Small intestine (tissue), 7 donors: ENCODE data around the gene GUCY2C. TPM values are rescaled to one million over a fixed set of nuclear protein-coding genes. Genes with fewer than 3 reads are reported as not detected.

Experiments
- DNase-seq, 2 donors: peaks; one replicate each; pipeline versions ENCODE4 v3.0.0 to v3.0.0-alpha.2; 2013
- FAIRE-seq: peaks from 2 replicates; lab custom pipeline; 2012; peaks lifted over from hg19 to GRCh38; lab: Jason Lieb, UNC
- H3K27ac ChIP-seq, 3 donors: one replicate each; pipeline ENCODE4 v1.5.1; 2013; ENCODE audit warnings: low read length in 2 of 3, mild to moderate bottlenecking in 2 of 3, control low read depth in 1 of 3, inconsistent platforms in 1 of 3, low read depth in 1 of 3, moderate library complexity in 1 of 3
- H3K27me3 ChIP-seq, 3 donors: one replicate each; pipeline ENCODE4 v1.6.1; 2013; ENCODE audit warnings: low read length in 3 of 3, inconsistent platforms in 1 of 3; ENCODE audit not compliant: control insufficient read depth in 3 of 3, insufficient read depth in 3 of 3
- H3K36me3 ChIP-seq, 3 donors: one replicate each; pipeline ENCODE4 v1.6.1; 2013; ENCODE audit warnings: low read length in 3 of 3, inconsistent platforms in 1 of 3, low read depth in 1 of 3, mild to moderate bottlenecking in 1 of 3, moderate library complexity in 1 of 3; ENCODE audit not compliant: control insufficient read depth in 3 of 3, insufficient read depth in 2 of 3
- H3K4me1 ChIP-seq, 3 donors: one replicate each; pipeline ENCODE4 v1.6.1; 2013; ENCODE audit warnings: low read length in 2 of 3, inconsistent platforms in 1 of 3, low read depth in 1 of 3, mild to moderate bottlenecking in 1 of 3, moderate library complexity in 1 of 3; ENCODE audit not compliant: control insufficient read depth in 3 of 3, insufficient read depth in 2 of 3
- H3K4me3 ChIP-seq, 3 donors: one replicate each; pipeline ENCODE4 v1.5.1; 2013; ENCODE audit warnings: low read length in 3 of 3, control low read depth in 1 of 3, inconsistent platforms in 1 of 3, low read depth in 1 of 3, mild to moderate bottlenecking in 1 of 3, moderate library complexity in 1 of 3
- H3K9me3 ChIP-seq, 2 donors: one replicate each; pipeline ENCODE4 v1.6.1; 2013; ENCODE audit warnings: low read depth in 1 of 2, low read length in 1 of 2; ENCODE audit not compliant: control insufficient read depth in 2 of 2, insufficient read depth in 1 of 2
- whole genome bisulfite sequencing, 3 donors: extraction: QIAGEN DNeasy Blood & Tissue Kit; methylation state at CpG; one replicate each; pipeline ENCODE4 v1.1.7; 2013; 5-methylcytosine and 5-hydroxymethylcytosine counted together
- polyA plus RNA-seq, 4 donors: library from polyadenylated mRNA; stranded (reverse) in 3 of 4; unstranded in 1 of 4; fragments of 200-250 nt in 3 of 4; fragments of 120-200 nt in 1 of 4; gene quantifications; one replicate each; pipeline versions ENCODE4 v1.2.1 to v1.2.3, GENCODE V29; 2013
- donor health status: healthy with polysubstance abuse.
- donor health status: control.
- donor health status: control.
- donor health status: Bipolar disorder and iron deficiency.
- donor health status: healthy.

The GUCY2C gene
- polyA plus RNA-seq, 4 donors, result 34.9 to 105 (median 51.8) TPM

DNA sequence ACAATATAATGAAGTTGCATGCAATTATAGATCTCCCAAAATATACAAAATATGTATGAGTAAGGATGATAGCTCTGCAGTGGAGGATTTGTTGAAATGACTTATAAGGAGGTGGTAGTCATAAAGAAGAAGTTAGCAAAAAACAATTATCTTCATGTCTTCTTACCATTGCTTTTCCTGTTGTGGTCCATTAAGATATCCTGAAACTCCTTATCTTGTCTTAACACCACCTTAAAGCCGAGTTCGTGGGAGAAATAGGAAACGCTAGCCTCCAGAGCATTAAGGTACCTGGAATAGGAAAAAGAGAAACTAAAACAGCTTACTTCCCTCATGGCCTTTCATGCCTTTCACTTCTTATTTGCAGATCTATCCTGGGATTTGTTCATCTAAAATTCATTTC, 15.2 kb downstream of the GUCY2C start:
- 54 to 71% (median 66%) methylated on average over 3 of the region's 3 CpGs for WGBS, 3 donors
- H3K4me1 ChIP-seq, result peaks cover 0 to 38% (median 0%) of the 10 kb centered on the region in 3 donors
- no peak overlapping the region for H3K27ac ChIP-seq
- H3K36me3 ChIP-seq, result peaks cover 0 to 17% (median 12%) of the 10 kb centered on the region in 3 donors
- DNase-seq, result no peak
- no peak for FAIRE-seq
- H3K4me3 ChIP-seq, result no peak overlapping the region
- H3K27me3 ChIP-seq, result no peaks in the 10 kb centered on the region
- no peaks in the 10 kb centered on the region for H3K9me3 ChIP-seq

DNA sequence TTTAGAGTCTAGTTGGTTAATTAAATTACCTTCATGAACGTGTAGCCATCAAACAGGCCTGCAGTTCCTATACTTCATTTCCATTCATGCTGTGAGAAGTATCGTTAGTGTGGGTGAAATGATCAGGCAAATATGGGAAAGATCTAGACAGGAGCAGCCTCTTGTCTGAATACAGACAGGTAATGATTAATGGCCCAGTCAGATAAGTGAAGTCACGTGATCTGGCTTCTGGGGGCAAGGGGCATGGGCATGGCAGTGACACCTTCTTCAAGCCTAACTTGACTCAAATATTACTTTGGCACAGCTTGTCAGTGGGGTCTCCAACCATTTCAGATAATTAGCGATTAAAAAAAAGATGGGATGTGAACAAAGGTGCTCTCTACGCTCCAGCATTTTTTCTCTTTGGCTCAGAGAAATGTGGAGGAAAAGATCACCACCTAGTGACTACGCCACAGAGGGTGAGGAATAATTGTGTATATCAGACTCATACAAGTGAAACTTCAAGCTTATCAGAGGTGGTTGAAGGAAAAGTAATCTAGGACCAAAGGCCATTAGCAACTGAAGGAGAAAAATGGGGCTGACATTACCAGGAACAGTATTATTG, 17.8 kb downstream of the GUCY2C start:
- H3K36me3 ChIP-seq, result peaks cover 0 to 17% (median 16%) of the 10 kb centered on the region in 3 donors
- H3K4me1 ChIP-seq, result peaks cover 0 to 33% (median 0%) of the 10 kb centered on the region in 3 donors
- no peaks in the 10 kb centered on the region for H3K27me3 ChIP-seq
- DNase-seq (peak; percentile 89 to 90), FAIRE-seq (no peak)
- no peaks in the 10 kb centered on the region for H3K9me3 ChIP-seq
- no peak overlapping the region for H3K4me3 ChIP-seq
- WGBS, 3 donors, result 13 to 61% (median 35%) methylated on average over 6 of the region's 6 CpGs
- H3K27ac ChIP-seq, result peak overlapping the region; percentile 24 to 78 (median 44)

GRCh38 chr12:14668591-14668990, 27.8 kb downstream of the GUCY2C start:
- 88 to 90% (median 89%) methylated on average over 3 of the region's 3 CpGs for WGBS, 3 donors
- no peak for DNase-seq
- H3K4me3 ChIP-seq, result no peak overlapping the region
- no peak for FAIRE-seq
- no peaks in the 10 kb centered on the region for H3K27me3 ChIP-seq
- no peaks in the 10 kb centered on the region for H3K9me3 ChIP-seq
- no peak overlapping the region for H3K27ac ChIP-seq
- peaks cover 0 to 33% (median 10%) of the 10 kb centered on the region in 3 donors for H3K36me3 ChIP-seq
- peaks cover 0 to 4% (median 0%) of the 10 kb centered on the region in 3 donors for H3K4me1 ChIP-seq

DNA sequence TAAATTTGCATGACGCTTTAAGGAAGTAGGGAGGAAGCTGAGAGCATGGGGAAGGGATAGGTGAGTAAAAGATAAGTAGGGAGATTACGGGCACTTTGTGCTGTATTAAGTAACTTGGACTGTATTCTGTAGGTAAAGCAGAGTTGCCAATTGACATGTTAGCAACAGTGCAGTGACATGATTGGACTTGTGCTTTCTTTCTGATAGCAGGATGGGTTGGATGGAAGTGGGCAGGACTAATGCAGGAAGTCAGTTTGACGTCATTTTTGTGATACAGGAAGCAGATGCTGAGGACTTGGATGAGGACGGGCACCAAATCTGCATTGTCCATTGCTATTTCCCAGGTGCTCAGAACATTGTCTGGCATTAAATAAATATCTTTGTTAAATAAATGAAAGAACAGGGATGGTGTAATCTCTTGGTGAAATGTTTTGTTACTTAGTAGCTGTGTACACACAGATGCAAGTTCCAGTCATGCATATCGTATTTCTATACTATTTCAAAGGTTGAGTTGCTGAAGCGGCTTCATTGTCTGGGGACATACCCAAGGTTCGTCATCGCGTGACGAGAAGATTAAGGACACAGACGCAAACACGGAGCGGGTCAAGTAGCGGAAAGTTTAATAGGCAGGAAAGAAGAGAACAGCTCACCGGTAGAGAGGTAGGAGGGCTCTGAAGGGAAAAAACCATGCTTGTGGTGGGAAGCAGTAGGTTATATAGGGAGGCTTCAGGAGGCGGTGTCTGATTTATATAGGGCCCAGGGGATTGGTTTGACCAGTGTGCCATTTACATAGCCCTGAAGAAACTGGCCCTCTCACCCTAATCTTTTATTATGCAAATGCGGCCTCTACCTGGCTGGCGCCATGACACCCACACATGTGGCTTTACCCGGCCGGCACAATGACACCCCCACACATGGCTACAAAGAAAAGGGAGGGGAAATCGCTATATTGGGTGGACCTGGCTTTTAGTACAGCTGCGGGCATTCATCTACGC, 30.7 kb downstream of the GUCY2C start:
- Histone ChIP-seq H3K36me3 (peaks cover 0 to 38% (median 7%) of the 10 kb centered on the region in 3 donors), H3K4me1 (peaks cover 0 to 4% (median 0%) of the 10 kb centered on the region in 3 donors), H3K27me3 (no peaks in the 10 kb centered on the region), H3K9me3 (no peaks in the 10 kb centered on the region), H3K4me3 (no peak overlapping the region), H3K27ac (no peak overlapping the region)
- 90 to 92% (median 92%) methylated on average over 23 of the region's 23 CpGs for WGBS, 3 donors
- DNase-seq, result no peak
- no peak for FAIRE-seq

- Histone ChIP-seq H3K27me3 (no peaks in the 10 kb centered on the region), H3K36me3 (peaks cover 0 to 37% (median 13%) of the 10 kb centered on the region in 3 donors), H3K4me3 (no peak overlapping the region), H3K4me1 (peaks cover 0 to 4% (median 0%) of the 10 kb centered on the region in 3 donors), H3K9me3 (no peaks in the 10 kb centered on the region), H3K27ac (no peak overlapping the region)
- DNase-seq, result peak; percentile 59 to 71
- no peak for FAIRE-seq
- 66 to 70% (median 67%) methylated on average over 7 of the region's 7 CpGs for WGBS, 3 donors
Measured at GRCh38 chr12:14664434-14665023, 31.9 kb downstream of the GUCY2C start.

- Histone ChIP-seq H3K9me3 (no peaks in the 10 kb centered on the region), H3K4me3 (no peak overlapping the region), H3K27ac (no peak overlapping the region), H3K4me1 (peaks cover 0 to 4% (median 0%) of the 10 kb centered on the region in 3 donors), H3K27me3 (no peaks in the 10 kb centered on the region), H3K36me3 (peaks cover 0 to 35% (median 12%) of the 10 kb centered on the region in 3 donors)
- FAIRE-seq, result no peak
- no peak for DNase-seq
- WGBS, 3 donors, result 96 to 100% (median 99%) methylated on average over 5 of the region's 5 CpGs
Measured at GRCh38 chr12:14663002-14663401, 33.4 kb downstream of the GUCY2C start.

GRCh38 chr12:14656846-14657245, 39.6 kb downstream of the GUCY2C start:
- DNase-seq (no peak), FAIRE-seq (no peak)
- no peak overlapping the region for H3K27ac ChIP-seq
- no peak overlapping the region for H3K4me3 ChIP-seq
- H3K9me3 ChIP-seq, result no peaks in the 10 kb centered on the region
- WGBS, 3 donors, result 94 to 97% (median 94%) methylated on average over 9 of the region's 9 CpGs
- H3K36me3 ChIP-seq, result peaks cover 0 to 43% (median 30%) of the 10 kb centered on the region in 3 donors
- H3K4me1 ChIP-seq, result no peaks in the 10 kb centered on the region
- no peaks in the 10 kb centered on the region for H3K27me3 ChIP-seq

DNA sequence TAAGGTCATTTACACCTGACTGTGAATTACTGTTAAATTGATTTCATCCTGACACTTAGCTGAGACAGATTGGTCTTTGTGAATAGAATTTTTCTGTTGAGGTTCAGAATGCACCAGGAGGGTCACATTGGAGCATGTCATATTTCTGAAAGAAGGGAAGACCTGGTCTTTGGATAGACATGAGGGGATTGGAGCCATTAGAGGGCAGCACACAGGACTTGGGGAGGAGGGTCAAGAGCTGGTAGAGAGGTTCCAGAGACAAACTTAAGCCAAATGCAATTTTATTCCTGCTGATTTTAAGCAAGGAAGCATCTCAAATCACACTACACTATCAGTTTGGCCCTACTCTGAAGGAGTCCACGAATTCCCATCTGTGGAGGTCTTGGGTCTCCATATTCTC, 41.1 kb downstream of the GUCY2C start:
- Histone ChIP-seq H3K27me3 (no peaks in the 10 kb centered on the region), H3K27ac (no peak overlapping the region), H3K4me1 (no peaks in the 10 kb centered on the region), H3K36me3 (peaks cover 0 to 38% (median 27%) of the 10 kb centered on the region in 3 donors), H3K9me3 (no peaks in the 10 kb centered on the region), H3K4me3 (no peak overlapping the region)
- WGBS, 3 donors, result 82 to 97% (median 89%) methylated on average over 1 of the region's 1 CpG
- FAIRE-seq, result no peak
- no peak for DNase-seq
